Suprapubic skin (tissue), 4 donors: Measurements from ENCODE around the gene ALG10B. TPM values are rescaled to one million over a fixed set of nuclear protein-coding genes. Genes with fewer than 3 reads are reported as not detected.

Experiments used
- DNase-seq, 2 donors: peaks; one replicate each; pipeline ENCODE4 v3.0.0-alpha.2; 2019; ENCODE audit warnings: low spot score in 2 of 2
- H3K27ac ChIP-seq: fragments of 200-600 bp; sonication (generic); one replicate; pipeline ENCODE4 v1.5.1; 2019
- H3K27me3 ChIP-seq: fragments of 200-600 bp; sonication (generic); one replicate; pipeline ENCODE4 v1.5.1; 2019
- H3K36me3 ChIP-seq: fragments of 200-600 bp; sonication (generic); one replicate; pipeline ENCODE4 v1.5.1; 2019
- H3K4me1 ChIP-seq: fragments of 200-600 bp; sonication (generic); one replicate; pipeline ENCODE4 v1.5.1; 2019
- H3K4me3 ChIP-seq: fragments of 200-600 bp; sonication (generic); one replicate; pipeline ENCODE4 v1.5.1; 2019; ENCODE audit warnings: mild to moderate bottlenecking
- H3K9me3 ChIP-seq: fragments of 200-600 bp; sonication (generic); one replicate; pipeline ENCODE4 v1.5.1; 2019
- CTCF ChIP-seq, 2 donors: fragments of 200-600 bp in 1 of 2; fragments of 450-650 bp in 1 of 2; sonication (generic) in 1 of 2; IDR thresholded peaks; one replicate each; pipeline ENCODE4 v1.5.1; 2016 to 2019; ENCODE audit warnings: antibody characterized with exemption in 2 of 2, mild to moderate bottlenecking in 1 of 2, moderate library complexity in 1 of 2
- EP300 ChIP-seq: sonication (generic); formaldehyde crosslinking; IDR thresholded peaks from one replicate; pipeline ENCODE4 v1.6.1; 2017; ENCODE audit warnings: antibody characterized with exemption
- POLR2A ChIP-seq, 2 donors: fragments of 450-650 bp; IDR thresholded peaks; one replicate each; pipeline ENCODE4 v1.6.1; 2017; ENCODE audit warnings: antibody characterized with exemption in 2 of 2, mild to moderate bottlenecking in 2 of 2, moderate library complexity in 2 of 2
- POLR2AphosphoS5 ChIP-seq, 3 donors: sonication (generic); formaldehyde crosslinking; IDR thresholded peaks; one replicate each; pipeline ENCODE4 v1.6.1; 2017; ENCODE audit warnings: antibody characterized with exemption in 3 of 3
- WGBS: methylation state at CpG from one replicate; pipeline ENCODE4 v1.1.5; 2018; 5-methylcytosine and 5-hydroxymethylcytosine counted together
- total RNA-seq, 4 donors: library from RNA; depleted of rRNA; stranded (reverse); fragments of >200 nt; gene quantifications; one replicate each; pipeline ENCODE4 v1.1.0, GENCODE V29; 2016

Gene ALG10B
- total RNA-seq, result 1 to 10 TPM; 4.2 to 9.7 (median 6.1) TPM

GRCh38 chr12:38316391-38317129 lies at the start of gene ALG10B:
Gene ALG10B (plus strand): TSS chr12:38316774. CDS start chr12:38316894, 120 bp downstream.
- Histone ChIP-seq H3K9me3 (no peaks in the 10 kb centered on the region), H3K4me1 (peaks cover 15% of the 10 kb centered on the region), H3K4me3 (peak within 1 kb of the TSS; percentile 62), H3K27me3 (no peaks in the 10 kb centered on the region), H3K27ac (peak within 1 kb of the TSS; percentile 77), H3K36me3 (no peaks in the 10 kb centered on the region)
- under 1% methylated on average over 42 of the region's 42 CpGs for WGBS
- DNase-seq, result peak; percentile 94 to 95
- TF ChIP-seq POLR2AphosphoS5 (IDR thresholded peaks at IDR 0.05) (peak in 1 of 3 donors; percentile 40), CTCF (IDR thresholded peaks at IDR 0.05) (peak; percentile 46 to 69), EP300 (no peak), POLR2A (IDR thresholded peaks at IDR 0.05) (no peak)

GRCh38 chr12:38268612-38269011 lies 48.0 kb upstream of the ALG10B start:
- no peak for TF ChIP-seq CTCF (IDR thresholded peaks at IDR 0.05)
- no peak for TF ChIP-seq POLR2A (IDR thresholded peaks at IDR 0.05)
- Histone ChIP-seq H3K27me3 (no peaks in the 10 kb centered on the region), H3K9me3 (no peaks in the 10 kb centered on the region), H3K36me3 (no peaks in the 10 kb centered on the region), H3K27ac (no peak overlapping the region), H3K4me3 (no peak overlapping the region), H3K4me1 (no peaks in the 10 kb centered on the region)
- no peak for DNase-seq

- 66% methylated on average over 1 of the region's 1 CpG for WGBS
- DNase-seq, result no peak
- Histone ChIP-seq H3K27ac (no peak overlapping the region), H3K4me1 (no peaks in the 10 kb centered on the region), H3K27me3 (no peaks in the 10 kb centered on the region), H3K4me3 (no peak overlapping the region), H3K36me3 (no peaks in the 10 kb centered on the region), H3K9me3 (no peaks in the 10 kb centered on the region)
- TF ChIP-seq POLR2AphosphoS5 (IDR thresholded peaks at IDR 0.05), result no peak
- no peak for TF ChIP-seq POLR2A (IDR thresholded peaks at IDR 0.05)
- TF ChIP-seq EP300, result no peak
- TF ChIP-seq CTCF (IDR thresholded peaks at IDR 0.05), result no peak
Measured at GRCh38 chr12:38269897-38270296, 46.7 kb upstream of the ALG10B start.

- TF ChIP-seq POLR2A (IDR thresholded peaks at IDR 0.05) (no peak), EP300 (no peak), POLR2AphosphoS5 (IDR thresholded peaks at IDR 0.05) (no peak), CTCF (IDR thresholded peaks at IDR 0.05) (no peak)
- Histone ChIP-seq H3K27me3 (no peaks in the 10 kb centered on the region), H3K4me1 (no peaks in the 10 kb centered on the region), H3K36me3 (no peaks in the 10 kb centered on the region), H3K27ac (no peak overlapping the region), H3K9me3 (no peaks in the 10 kb centered on the region), H3K4me3 (no peak overlapping the region)
- WGBS, result 53% methylated on average over 2 of the region's 2 CpGs
- no peak for DNase-seq
Measured at GRCh38 chr12:38279756-38280155, 36.8 kb upstream of the ALG10B start.

GRCh38 chr12:38282886-38283285 lies 33.7 kb upstream of the ALG10B start:
- Histone ChIP-seq H3K4me1 (no peaks in the 10 kb centered on the region), H3K27me3 (no peaks in the 10 kb centered on the region), H3K4me3 (no peak overlapping the region), H3K9me3 (no peaks in the 10 kb centered on the region), H3K27ac (no peak overlapping the region), H3K36me3 (no peaks in the 10 kb centered on the region)
- TF ChIP-seq POLR2AphosphoS5 (IDR thresholded peaks at IDR 0.05) (no peak), CTCF (IDR thresholded peaks at IDR 0.05) (no peak), POLR2A (IDR thresholded peaks at IDR 0.05) (no peak), EP300 (no peak)
- DNase-seq, result no peak
